K562 (cell line): ENCODE measurements around the gene ALDH1A3. TPM values are rescaled to one million over a fixed set of nuclear protein-coding genes. Genes with fewer than 3 reads are reported as not detected.

Experiments used
- AFF4 ChIP-seq: sonication (generic); formaldehyde crosslinking; IDR thresholded peaks from 2 replicates; pipeline ENCODE4 v1.8.0; 2023; ENCODE audit warnings: mild to moderate bottlenecking, missing genetic modification reagents
- ATF2 ChIP-seq: sonication (generic); formaldehyde crosslinking; IDR thresholded peaks from 2 replicates; pipeline ENCODE4 v1.8.1; 2022; ENCODE audit warnings: missing genetic modification reagents
- CREBBP ChIP-seq: IDR thresholded peaks from one replicate; pipeline ENCODE4 v1.6.1; 2012; ENCODE audit warnings: low read depth, mild to moderate bottlenecking, control low read depth, inconsistent platforms, low read length
- MYBL2 ChIP-seq, 2 experiments: fragments of 450-650 bp in 1 of 2; sonication (generic) in 1 of 2; formaldehyde crosslinking in 1 of 2; IDR thresholded peaks; 2 replicates each; pipeline versions ENCODE4 v1.6.1 to v1.8.1; 2017 to 2022; ENCODE audit warnings: borderline replicate concordance in 1 of 2, inconsistent platforms in 1 of 2, low read depth in 1 of 2, mild to moderate bottlenecking in 1 of 2, missing genetic modification reagents in 1 of 2, moderate library complexity in 1 of 2
- polyA plus RNA-seq, 8 experiments: library from polyadenylated mRNA; depleted of rRNA in 4 of 8; stranded (reverse) in 5 of 8; unstranded in 3 of 8; fragments of >200 nt; fragmentation: Nextera tagmentation in 2 of 8; fragmentation: Illumina TruSeq in 1 of 8; extraction: Ambion mirVana in 2 of 8; extraction: Trizol in 1 of 8; gene quantifications; 2 replicates each; pipeline versions ENCODE4 v1.2.1 to v1.2.3, GENCODE V29; 2011 to 2014; ENCODE audit warnings: inconsistent platforms in 1 of 8, missing spikeins in 1 of 8
- total RNA-seq, 7 experiments: library from RNA; depleted of rRNA in 6 of 7; stranded (reverse); fragments of >200 nt in 6 of 7; fragmentation: Illumina TruSeq in 2 of 7; extraction: Trizol in 2 of 7; gene quantifications; 2 replicates each; pipeline versions ENCODE4 v1.2.1 to v1.2.3, GENCODE V29; 2011 to 2021; ENCODE audit warnings: low replicate concordance in 1 of 7
- TF ChIP-seq, protein P1 (sequence below): fragments of 450-650 bp; IDR thresholded peaks from 2 replicates; pipeline ENCODE4 v1.6.1; 2017; ENCODE audit warnings: antibody characterized with exemption, mild to moderate bottlenecking

Gene ALDH1A3
- total and polyA plus RNA-seq, 9 of the 15 experiments (the other 6 are each of a cell fraction or from before 2014, with no cell fraction given) = 0.38 TPM; not detected in 8

DNA sequence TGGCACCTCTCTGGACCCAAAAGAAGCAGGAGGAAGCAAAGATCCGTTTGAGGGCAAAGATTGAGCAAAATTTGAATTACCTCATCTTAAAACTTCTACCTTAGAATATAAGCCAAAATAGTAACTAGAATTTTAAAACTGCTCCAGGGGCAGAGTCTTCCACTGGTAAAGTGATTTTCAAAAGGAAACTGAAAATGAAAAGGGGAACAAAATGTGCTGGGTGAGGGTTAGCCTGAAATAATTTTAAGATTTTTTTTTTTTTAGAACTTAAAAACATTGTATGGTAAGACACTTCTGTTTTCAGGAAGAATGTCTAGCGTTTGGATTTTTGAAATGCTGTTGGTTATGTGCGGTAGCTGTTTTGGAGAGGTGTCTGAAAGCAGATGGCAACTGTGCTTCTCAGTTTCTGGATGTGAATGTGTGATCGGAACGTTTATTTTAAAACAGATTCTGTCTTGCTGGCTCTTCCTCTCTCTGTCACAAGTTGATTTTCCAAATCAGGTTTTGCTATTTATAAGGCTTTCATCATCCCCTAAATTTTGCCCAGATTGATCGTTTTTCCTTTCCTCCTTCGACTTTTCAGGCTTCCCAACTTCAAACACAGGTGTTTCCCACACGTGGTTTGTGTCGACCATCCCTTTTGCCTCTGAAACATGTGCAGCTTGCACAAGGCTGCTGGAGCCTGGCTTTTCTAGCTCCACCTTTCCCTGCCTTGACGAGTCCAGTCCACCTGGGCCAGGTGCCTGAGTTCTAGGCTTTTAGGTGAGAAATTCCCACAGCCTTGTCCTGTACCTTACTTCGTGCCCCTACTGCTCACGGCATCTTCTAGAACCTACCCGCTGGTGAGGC, 42.8 kb downstream of the ALDH1A3 start (continued):
- TF ChIP-seq AFF4 (CRISPR knock-in tag) (no peak), ATF2 (CRISPR knock-in tag) (no peak), MYBL2 (IDR thresholded peaks at IDR 0.05; ENCODE audit: low read depth) (no peak), MYBL2 (CRISPR knock-in tag; IDR thresholded peaks at IDR 0.05; ENCODE audit: borderline replicate concordance) (no peak), CREBBP (no peak)
- TF ChIP-seq, protein P1, sequence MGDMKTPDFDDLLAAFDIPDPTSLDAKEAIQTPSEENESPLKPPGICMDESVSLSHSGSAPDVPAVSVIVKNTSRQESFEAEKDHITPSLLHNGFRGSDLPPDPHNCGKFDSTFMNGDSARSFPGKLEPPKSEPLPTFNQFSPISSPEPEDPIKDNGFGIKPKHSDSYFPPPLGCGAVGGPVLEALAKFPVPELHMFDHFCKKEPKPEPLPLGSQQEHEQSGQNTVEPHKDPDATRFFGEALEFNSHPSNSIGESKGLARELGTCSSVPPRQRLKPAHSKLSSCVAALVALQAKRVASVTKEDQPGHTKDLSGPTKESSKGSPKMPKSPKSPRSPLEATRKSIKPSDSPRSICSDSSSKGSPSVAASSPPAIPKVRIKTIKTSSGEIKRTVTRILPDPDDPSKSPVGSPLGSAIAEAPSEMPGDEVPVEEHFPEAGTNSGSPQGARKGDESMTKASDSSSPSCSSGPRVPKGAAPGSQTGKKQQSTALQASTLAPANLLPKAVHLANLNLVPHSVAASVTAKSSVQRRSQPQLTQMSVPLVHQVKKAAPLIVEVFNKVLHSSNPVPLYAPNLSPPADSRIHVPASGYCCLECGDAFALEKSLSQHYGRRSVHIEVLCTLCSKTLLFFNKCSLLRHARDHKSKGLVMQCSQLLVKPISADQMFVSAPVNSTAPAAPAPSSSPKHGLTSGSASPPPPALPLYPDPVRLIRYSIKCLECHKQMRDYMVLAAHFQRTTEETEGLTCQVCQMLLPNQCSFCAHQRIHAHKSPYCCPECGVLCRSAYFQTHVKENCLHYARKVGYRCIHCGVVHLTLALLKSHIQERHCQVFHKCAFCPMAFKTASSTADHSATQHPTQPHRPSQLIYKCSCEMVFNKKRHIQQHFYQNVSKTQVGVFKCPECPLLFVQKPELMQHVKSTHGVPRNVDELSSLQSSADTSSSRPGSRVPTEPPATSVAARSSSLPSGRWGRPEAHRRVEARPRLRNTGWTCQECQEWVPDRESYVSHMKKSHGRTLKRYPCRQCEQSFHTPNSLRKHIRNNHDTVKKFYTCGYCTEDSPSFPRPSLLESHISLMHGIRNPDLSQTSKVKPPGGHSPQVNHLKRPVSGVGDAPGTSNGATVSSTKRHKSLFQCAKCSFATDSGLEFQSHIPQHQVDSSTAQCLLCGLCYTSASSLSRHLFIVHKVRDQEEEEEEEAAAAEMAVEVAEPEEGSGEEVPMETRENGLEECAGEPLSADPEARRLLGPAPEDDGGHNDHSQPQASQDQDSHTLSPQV = no peak
